ENCODE measurements around the gene DNAJC5.
A peak's percentile ranks its signal among the peaks of the same experiment; 100 is the strongest.

The DNAJC5 gene

DNA sequence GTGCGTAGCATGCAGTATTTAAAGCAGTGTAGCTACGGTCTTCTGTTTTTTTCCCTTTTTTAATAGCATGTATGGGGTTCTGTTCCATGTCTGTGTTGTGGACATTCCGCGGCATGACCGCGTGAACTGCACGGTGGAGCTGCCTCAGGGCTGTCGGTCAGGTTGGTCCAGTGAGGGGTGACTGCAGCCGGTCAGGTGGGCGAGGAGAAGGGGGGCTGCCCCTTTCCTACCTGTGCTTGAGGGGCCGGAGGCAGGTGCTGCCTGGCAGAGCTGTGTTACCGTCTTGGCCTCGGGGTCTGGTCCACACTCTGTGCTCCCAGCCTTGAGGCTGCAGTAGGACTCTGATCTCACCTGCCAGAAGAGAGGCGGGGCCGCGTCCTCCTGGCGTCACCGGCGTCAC lies 36.8 kb downstream of the DNAJC5 start:
- no peaks in the 10 kb centered on the region for H3K27me3 Mint-ChIP-seq (ENCODE audit: low read depth)
- H3K36me3 Mint-ChIP-seq (ENCODE audit: low read depth) = peaks cover 65% of the 10 kb centered on the region
- TF ChIP-seq, protein P1, sequence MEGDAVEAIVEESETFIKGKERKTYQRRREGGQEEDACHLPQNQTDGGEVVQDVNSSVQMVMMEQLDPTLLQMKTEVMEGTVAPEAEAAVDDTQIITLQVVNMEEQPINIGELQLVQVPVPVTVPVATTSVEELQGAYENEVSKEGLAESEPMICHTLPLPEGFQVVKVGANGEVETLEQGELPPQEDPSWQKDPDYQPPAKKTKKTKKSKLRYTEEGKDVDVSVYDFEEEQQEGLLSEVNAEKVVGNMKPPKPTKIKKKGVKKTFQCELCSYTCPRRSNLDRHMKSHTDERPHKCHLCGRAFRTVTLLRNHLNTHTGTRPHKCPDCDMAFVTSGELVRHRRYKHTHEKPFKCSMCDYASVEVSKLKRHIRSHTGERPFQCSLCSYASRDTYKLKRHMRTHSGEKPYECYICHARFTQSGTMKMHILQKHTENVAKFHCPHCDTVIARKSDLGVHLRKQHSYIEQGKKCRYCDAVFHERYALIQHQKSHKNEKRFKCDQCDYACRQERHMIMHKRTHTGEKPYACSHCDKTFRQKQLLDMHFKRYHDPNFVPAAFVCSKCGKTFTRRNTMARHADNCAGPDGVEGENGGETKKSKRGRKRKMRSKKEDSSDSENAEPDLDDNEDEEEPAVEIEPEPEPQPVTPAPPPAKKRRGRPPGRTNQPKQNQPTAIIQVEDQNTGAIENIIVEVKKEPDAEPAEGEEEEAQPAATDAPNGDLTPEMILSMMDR (IDR thresholded peaks at IDR 0.05; ENCODE audit: unreplicated experiment in 3 of 3) = no peak
- no peak overlapping the region for H3K4me3 Mint-ChIP-seq
- no peak overlapping the region for H3K27ac Mint-ChIP-seq
- no peaks in the 10 kb centered on the region for H3K9me3 Mint-ChIP-seq
- H3K4me1 Mint-ChIP-seq = peaks cover 5% of the 10 kb centered on the region

DNA sequence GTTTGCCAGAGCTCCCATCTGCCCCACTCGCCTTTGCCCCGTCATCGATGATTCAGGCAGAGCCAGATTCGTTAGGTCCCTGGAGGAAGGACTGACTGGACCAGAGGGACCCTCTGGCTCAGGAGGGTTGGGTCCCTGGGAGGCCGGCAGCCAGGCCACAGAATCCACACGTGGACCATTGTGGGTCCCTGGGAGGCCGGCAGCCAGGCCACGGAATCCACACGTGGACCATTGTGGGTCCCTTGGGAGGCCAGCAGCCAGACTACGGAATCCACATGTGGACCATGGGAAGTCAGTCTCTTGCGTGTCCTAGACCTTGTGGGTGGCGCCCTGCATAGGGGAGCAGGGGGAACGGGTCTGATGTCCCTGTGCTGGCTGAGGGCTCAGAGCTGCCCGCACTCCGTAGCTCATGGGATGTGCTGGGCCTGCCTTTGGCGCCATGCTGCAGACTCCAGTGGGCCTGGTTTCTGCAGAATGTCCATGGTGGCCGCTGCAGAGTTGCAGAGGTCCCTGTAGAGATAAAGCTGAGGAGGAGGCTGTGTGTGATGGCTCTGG lies 37.8 kb downstream of the DNAJC5 start:
- no peaks in the 10 kb centered on the region for H3K9me3 Mint-ChIP-seq
- H3K27ac Mint-ChIP-seq = no peak overlapping the region
- H3K4me3 Mint-ChIP-seq = no peak overlapping the region
- no peaks in the 10 kb centered on the region for H3K27me3 Mint-ChIP-seq (ENCODE audit: low read depth)
- TF ChIP-seq, protein P1 (IDR thresholded peaks at IDR 0.05; ENCODE audit: unreplicated experiment in 3 of 3) = no peak
- H3K36me3 Mint-ChIP-seq (ENCODE audit: low read depth) = peaks cover 62% of the 10 kb centered on the region
- peaks cover 5% of the 10 kb centered on the region for H3K4me1 Mint-ChIP-seq

- no peak overlapping the region for H3K27ac Mint-ChIP-seq
- TF ChIP-seq, protein P1 (IDR thresholded peaks at IDR 0.05; ENCODE audit: unreplicated experiment in 3 of 3) = no peak
- H3K27me3 Mint-ChIP-seq (ENCODE audit: low read depth) = no peaks in the 10 kb centered on the region
- peaks cover 5% of the 10 kb centered on the region for H3K4me1 Mint-ChIP-seq
- no peak overlapping the region for H3K4me3 Mint-ChIP-seq
- no peaks in the 10 kb centered on the region for H3K9me3 Mint-ChIP-seq
- peaks cover 59% of the 10 kb centered on the region for H3K36me3 Mint-ChIP-seq (ENCODE audit: low read depth)
Observed at GRCh38 chr20:63933646-63934045, 38.7 kb downstream of the DNAJC5 start.

GRCh38 chr20:63934271-63935068 lies 39.5 kb downstream of the DNAJC5 start:
- peaks cover 54% of the 10 kb centered on the region for H3K36me3 Mint-ChIP-seq (ENCODE audit: low read depth)
- H3K4me1 Mint-ChIP-seq = peaks cover 5% of the 10 kb centered on the region
- TF ChIP-seq, protein P1 (IDR thresholded peaks at IDR 0.05; ENCODE audit: unreplicated experiment in 3 of 3) = peak; percentile 24 to 44 (median 33)
- no peaks in the 10 kb centered on the region for H3K27me3 Mint-ChIP-seq (ENCODE audit: low read depth)
- H3K4me3 Mint-ChIP-seq = no peak overlapping the region
- H3K27ac Mint-ChIP-seq = no peak overlapping the region
- H3K9me3 Mint-ChIP-seq = no peaks in the 10 kb centered on the region

GRCh38 chr20:63935447-63935846 lies 40.5 kb downstream of the DNAJC5 start:
- TF ChIP-seq, protein P1 (IDR thresholded peaks at IDR 0.05; ENCODE audit: unreplicated experiment in 3 of 3) = no peak
- Mint-ChIP-seq H3K9me3 (no peaks in the 10 kb centered on the region), H3K36me3 (ENCODE audit: low read depth) (peaks cover 48% of the 10 kb centered on the region), H3K4me1 (peaks cover 5% of the 10 kb centered on the region), H3K27ac (no peak overlapping the region), H3K27me3 (ENCODE audit: low read depth) (no peaks in the 10 kb centered on the region), H3K4me3 (no peak overlapping the region)

DNA sequence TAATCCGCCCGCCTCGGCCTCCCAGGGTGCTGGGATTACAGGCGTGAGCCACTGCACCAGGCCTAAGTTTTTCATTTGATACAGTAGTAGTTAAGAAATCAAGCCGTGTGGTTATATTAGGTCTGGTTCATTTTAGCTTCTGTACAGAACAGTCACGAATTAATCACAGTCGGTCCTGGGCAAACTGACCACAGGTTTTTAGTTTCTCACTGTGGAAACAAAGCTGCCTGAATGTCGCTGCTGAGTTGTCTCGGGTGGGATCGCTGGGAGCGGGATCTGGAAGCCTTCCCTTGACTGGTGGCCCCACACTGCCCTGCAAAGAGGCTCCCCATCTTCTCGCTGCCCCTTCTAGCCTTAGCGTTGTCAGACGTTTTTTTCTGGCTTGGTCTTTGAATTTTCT lies 42.7 kb downstream of the DNAJC5 start:
- Mint-ChIP-seq H3K4me3 (no peak overlapping the region), H3K27ac (no peak overlapping the region), H3K9me3 (no peaks in the 10 kb centered on the region), H3K4me1 (peaks cover 5% of the 10 kb centered on the region), H3K36me3 (ENCODE audit: low read depth) (peaks cover 36% of the 10 kb centered on the region), H3K27me3 (ENCODE audit: low read depth) (no peaks in the 10 kb centered on the region)
- TF ChIP-seq, protein P1 (IDR thresholded peaks at IDR 0.05; ENCODE audit: unreplicated experiment in 3 of 3) = no peak
